C4-2B (cell line): ENCODE measurements around the gene TUBE1.
A peak's percentile ranks its signal among the peaks of the same experiment; 100 is the strongest.

Source experiments
- ZFX ChIP-seq: fragments of 450-650 bp; IDR thresholded peaks from 2 replicates; pipeline ENCODE4 v1.6.1; 2017
- TF ChIP-seq, protein P1 (sequence below): fragments of 450-650 bp; conservative IDR thresholded peaks from 2 replicates; pipeline ENCODE4 v1.5.1; 2017; ENCODE audit warnings: mild to moderate bottlenecking

- TF ChIP-seq, protein P1, sequence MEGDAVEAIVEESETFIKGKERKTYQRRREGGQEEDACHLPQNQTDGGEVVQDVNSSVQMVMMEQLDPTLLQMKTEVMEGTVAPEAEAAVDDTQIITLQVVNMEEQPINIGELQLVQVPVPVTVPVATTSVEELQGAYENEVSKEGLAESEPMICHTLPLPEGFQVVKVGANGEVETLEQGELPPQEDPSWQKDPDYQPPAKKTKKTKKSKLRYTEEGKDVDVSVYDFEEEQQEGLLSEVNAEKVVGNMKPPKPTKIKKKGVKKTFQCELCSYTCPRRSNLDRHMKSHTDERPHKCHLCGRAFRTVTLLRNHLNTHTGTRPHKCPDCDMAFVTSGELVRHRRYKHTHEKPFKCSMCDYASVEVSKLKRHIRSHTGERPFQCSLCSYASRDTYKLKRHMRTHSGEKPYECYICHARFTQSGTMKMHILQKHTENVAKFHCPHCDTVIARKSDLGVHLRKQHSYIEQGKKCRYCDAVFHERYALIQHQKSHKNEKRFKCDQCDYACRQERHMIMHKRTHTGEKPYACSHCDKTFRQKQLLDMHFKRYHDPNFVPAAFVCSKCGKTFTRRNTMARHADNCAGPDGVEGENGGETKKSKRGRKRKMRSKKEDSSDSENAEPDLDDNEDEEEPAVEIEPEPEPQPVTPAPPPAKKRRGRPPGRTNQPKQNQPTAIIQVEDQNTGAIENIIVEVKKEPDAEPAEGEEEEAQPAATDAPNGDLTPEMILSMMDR, result peak; percentile 85
- no peak for TF ChIP-seq ZFX
Observed at GRCh38 chr6:112029045-112029822, 58.0 kb downstream of the TUBE1 start.
